Activated CD4-positive, alpha-beta T cell treated with anti-CD3 and anti-CD28 coated beads for 1 hour (primary cell): ENCODE data around the gene RPL18.

Source experiments
- DNase-seq: peaks from one replicate; pipeline ENCODE4 v3.0.0-alpha.2; 2020

The RPL18 gene

DNA sequence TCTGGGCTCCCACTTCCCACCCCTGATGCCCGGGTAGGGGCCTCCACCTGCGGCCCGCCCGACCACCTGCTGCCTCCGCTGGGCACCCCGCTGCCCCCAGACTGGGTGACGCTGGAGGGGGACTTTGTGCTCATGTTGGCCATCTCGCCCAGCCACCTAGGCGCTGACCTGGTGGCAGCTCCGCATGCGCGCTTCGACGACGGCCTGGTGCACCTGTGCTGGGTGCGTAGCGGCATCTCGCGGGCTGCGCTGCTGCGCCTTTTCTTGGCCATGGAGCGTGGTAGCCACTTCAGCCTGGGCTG, 10.3 kb upstream of the RPL18 start:
- no peak for DNase-seq

DNA sequence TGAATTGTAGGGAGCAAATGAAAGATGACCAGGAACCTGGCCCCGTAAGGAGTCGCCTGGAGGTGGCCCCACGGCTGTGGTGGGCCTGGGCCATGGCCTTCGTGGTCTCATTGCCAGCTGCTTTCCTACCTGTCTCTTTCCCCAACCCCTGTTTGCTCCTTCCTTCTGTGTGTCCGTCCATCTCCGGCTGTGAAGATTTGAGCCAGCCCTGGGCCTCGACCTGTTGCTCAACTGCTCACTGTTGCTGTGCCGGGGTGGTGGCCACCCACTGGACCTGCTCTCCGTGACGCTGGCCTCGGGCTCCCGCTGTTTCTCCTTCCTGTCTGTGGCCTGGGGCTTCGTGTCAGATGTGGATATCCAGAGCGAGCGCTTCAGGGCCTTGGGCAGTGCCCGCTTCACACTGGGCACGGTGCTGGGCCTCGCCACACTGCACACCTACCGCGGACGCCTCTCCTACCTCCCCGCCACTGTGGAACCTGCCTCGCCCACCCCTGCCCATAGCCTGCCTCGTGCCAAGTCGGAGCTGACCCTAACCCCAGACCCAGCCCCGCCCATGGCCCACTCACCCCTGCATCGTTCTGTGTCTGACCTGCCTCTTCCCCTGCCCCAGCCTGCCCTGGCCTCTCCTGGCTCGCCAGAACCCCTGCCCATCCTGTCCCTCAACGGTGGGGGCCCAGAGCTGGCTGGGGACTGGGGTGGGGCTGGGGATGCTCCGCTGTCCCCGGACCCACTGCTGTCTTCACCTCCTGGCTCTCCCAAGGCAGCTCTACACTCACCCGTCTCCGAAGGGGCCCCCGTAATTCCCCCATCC, 9.7 kb upstream of the RPL18 start:
- no peak for DNase-seq

DNA sequence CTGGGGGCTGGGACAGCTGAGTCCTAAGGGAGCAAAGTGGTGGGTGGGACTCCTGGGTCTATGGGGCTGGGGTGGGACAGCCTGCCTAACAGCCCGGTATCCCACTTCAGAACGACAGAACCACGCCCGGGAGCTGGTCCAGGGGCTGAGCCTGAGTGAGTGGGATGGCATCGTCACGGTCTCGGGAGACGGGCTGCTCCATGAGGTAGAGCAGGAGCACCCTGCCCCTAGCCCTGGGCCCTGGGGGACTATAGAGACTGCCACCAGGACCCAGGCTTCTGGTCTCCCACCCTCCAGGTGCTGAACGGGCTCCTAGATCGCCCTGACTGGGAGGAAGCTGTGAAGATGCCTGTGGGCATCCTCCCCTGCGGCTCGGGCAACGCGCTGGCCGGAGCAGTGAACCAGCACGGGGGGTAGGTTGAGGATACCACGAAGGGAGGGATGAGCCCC, 8.9 kb upstream of the RPL18 start:
- no peak for DNase-seq

DNA sequence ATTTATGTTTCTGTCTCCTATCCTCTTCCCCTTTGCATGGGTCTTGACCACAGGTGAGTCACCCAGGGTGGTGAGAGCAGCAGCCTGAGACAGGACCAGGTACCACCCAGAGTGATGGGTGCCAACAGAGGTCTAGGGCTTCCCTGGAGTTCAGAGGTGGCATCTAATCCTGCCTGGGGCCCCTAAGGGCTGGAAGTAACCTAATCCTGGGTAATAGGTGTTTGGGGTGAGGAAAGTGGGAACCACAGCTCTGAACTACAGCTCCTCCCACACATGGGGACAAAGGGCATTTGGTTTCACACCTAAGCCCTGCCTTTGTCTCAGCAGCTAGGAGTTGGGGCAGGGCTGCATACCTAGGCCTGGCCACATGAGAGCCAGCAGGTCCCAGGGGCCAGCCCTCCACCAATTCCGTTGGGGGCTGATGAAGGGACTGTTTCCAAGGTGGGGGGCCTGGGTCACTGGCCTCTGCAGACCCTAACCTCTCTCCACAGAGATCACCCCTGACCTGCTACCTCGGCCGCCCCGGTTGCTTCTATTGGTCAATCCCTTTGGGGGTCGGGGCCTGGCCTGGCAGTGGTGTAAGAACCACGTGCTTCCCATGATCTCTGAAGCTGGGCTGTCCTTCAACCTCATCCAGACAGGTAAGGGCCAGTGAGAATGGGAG, 8.4 kb upstream of the RPL18 start:
- no peak for DNase-seq

DNA sequence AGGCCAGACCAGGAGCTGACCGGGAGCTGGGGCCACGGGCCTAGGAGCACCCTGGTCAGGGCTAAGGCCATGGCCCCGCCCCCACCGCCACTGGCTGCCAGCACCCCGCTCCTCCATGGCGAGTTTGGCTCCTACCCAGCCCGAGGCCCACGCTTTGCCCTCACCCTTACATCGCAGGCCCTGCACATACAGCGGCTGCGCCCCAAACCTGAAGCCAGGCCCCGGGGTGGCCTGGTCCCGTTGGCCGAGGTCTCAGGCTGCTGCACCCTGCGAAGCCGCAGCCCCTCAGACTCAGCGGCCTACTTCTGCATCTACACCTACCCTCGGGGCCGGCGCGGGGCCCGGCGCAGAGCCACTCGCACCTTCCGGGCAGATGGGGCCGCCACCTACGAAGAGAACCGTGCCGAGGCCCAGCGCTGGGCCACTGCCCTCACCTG, 6.9 kb upstream of the RPL18 start:
- DNase-seq = no peak

DNA sequence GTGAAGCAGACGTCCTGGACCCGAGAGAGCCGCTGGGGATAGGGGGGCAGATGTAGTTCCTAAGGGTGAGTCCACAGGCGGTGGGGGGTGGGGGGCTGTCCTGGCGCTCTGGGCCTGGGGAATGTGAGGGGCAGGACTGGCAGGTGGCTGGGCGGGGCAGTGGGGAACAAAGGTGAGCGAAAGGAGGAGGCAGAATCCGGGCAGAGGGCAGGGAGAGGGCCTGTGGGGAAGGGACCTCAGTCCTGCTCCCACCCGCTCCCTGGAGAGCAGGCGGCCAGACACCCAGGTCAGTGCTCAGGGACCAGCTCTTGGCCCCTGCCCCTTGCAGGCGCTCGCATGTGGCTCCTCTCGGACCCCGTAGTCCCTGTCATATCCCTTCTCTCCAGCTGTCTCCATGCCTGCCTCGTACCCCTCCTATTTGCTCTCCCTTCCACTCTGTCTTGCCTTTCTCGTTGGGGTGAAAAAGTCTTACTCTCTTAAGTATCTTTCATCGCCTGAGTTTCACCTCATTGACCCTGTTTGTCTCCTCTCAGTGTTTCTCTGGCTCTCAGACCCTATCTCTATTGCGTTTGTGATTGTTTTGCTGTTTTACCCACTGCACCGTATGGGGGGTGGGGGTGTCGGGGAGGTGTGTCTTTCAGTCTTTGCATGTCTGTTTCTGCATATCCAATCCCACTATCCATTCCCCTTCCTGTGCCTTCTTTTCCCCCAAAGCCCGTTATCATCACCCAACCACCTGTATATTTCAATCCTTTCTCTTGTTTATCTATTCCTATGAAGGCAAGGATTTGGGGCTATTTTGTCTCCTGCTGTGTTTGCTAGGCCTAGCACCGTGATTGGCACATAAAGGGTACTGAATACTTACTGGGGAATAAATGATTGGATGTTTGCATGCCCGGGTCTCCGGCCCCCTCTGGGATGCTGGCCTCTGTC, 6.1 kb upstream of the RPL18 start:
- DNase-seq = no peak

DNA sequence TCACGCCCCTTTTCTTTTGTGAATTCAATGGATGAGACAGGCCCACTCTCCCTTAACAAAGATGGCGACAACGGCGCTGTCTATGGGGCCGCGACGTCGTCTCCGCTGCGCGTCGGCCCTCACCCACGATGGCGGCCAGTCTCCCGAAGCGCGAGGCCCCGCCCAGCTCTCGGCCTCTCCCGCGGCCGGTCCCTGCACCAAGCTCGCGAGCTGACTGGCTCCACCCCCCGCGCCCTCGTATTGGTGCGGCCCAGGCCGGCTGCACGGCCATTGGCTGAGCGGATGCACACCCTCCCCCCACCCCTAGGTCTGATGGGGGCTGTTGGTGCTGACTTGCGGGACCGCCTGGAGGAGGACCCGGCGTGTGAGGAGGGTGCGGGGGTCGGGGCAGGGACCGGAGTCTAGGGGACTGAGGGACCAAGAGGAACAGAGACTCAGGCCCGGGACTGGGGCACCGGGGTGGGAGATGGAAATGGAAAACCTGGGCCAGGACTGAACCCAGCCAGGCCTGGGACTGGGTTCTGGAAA, 5.2 kb upstream of the RPL18 start:
- DNase-seq = peak; percentile 91

GRCh38 chr19:48623556-48624066, 4.6 kb upstream of the RPL18 start:
- no peak for DNase-seq

DNA sequence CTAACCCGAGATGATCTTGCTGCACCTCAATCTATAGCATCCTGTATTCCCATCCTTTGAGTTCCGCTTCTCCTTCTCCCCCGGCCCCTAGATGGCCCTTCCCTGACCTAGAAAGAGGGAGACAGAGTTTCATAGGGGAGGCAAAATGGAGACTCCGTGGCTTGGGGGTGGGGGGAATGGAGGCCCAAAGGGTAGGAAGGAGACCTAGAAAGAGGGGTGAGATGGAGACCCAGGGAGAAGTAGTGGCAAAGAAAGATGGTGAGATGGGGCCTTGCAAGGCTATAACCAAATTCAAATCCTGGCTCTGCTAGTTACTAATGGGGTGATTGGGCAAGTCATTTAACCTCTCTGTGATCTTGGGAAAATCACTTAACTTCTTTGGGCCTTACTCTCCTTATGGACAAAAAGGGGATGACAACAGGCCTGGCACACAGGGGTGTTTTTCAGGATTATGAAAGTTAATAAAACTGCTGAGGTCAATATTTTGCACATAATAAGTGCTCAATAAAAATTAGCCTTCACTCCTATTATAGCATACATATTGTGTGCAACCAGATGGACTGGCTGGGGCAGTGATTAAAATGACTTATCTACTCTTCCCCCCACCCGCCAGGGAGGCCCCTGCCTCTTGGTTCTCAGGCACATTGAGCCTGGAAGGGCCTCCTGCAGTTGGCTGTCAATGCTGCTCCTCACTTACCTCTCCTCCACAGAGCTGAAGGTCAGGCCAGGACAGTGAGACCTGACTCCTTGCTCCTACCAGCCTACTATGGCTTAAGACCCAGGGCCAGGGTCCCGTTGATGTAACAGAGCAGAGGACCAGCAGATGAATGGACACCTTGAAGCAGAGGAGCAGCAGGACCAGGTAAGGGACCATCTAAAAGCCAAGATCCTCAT, 961 bp upstream of the RPL18 start:
- no peak for DNase-seq

DNA sequence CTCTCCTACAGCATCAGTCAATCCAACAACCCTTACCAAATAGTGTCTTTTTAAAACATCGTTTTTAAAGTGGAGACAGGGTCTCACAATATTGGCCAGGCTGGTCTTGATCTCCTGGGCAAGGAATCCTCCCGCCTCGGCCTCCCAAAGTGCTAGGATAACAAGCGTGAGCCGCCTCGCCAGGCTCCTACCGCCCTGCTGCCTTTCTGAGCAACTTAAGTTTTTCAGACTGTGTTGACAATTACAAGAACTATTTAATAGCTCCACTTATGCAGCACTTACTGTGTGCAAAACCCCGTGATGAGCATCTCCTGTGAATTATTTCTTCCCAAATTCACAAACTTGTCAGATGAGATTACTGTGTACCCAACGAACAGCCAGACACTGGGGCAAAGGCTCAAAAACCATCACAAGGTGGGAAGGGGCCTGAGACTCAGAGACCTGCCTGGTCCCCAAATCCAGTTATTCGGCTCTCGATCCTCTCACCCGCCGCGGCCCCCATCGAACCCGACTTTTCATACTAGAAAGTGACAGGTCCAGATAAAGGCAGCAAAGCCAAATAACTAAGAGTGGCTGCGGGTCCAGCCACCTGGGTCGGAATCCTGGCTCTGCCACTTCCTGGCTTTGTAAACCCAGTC, 581 bp downstream of the RPL18 start:
- DNase-seq = no peak

GRCh38 chr19:48617146-48617937, 1.6 kb downstream of the RPL18 start:
- no peak for DNase-seq

DNA sequence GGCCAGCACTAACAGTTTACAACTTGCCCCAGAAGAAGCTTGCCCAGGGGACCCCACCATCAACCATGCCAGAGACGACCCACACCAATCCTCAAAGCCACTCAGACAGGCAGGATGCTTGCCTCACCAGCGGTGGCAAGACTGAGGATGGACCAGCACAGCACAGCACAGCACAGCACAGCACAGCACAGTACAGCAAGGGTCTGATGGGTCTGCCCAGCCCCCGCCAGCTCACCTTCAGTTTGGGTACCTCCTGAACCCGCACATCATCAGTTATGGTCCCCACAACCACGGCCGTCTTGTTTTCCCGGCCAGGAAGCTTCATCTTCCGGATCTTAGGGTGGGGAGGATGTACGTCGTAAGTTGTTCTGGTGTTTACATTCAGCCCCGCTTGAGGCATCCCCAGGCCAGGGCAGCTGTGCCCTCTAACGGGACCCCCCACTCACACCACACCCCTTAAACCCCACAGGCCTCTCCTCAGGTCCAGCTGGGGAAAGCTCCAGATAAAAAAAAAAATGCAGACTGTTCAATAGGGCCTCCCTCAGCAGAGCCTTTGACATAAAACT, 2.4 kb downstream of the RPL18 start:
- DNase-seq = no peak

DNA sequence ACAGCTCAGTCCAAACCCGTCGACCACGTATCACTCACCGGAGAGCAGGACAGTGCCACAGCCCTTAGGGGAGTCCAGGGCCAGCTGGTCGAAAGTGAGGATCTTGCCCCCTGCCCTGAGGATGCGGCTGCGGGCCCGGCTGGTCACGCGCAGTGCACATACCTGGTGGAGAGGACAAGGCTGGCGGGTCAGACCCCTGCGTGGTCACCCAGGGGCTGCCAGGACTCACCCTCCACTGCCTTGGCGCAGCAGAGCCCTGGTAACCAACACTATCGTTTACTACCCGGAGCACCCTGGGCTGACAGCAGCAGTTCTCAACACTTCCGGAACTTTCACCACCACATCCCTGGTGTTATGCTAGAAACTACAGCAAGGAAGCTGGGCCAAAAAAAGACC, 2.9 kb downstream of the RPL18 start:
- DNase-seq = no peak

DNA sequence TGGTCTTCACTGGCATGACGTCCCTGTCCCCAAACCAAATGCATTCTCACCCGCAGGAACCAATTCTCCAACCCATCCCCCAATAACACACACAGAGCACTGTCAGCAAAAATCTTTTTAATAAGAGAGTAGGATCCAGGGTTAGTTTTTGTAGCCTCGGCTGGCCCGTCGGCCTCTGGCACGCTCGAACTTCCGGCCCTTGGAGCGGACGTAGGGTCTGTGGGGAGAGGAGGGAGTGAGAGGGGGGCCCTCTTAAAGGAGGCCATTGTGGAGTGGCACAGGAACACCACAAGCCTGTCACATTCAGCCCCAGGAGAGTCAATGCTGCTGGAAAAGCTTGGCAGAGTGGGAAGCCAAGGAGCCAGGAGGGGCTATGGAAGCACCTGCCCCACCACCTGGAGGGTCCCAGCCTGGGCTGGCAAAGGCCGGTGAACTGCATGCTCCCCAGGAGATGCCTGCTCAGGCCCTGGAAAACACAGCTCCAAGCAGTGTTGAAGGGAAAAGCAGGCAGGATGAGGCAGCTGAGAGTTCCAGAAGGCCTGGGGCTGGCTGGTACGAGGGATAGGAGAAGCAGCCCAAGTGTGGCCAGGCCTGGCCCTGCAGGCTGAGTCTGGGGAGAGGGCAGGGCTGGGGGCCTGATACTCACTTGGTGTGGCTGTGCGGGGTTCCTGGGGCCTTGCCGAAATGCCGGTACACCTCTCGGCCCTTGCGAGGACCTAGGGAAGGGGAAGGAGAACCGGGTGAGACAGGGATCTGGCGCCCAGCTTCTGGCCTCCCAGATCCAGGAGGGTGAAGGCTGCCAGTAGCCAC, 3.5 kb downstream of the RPL18 start:
- DNase-seq = no peak

GRCh38 chr19:48614436-48615230, 4.3 kb downstream of the RPL18 start, which contains the start of gene FAM83E:
Gene FAM83E, minus strand, starts transcription at chr19:48615076. Its CDS starts 1,704 bp downstream, at chr19:48613372.
- no peak for DNase-seq

DNA sequence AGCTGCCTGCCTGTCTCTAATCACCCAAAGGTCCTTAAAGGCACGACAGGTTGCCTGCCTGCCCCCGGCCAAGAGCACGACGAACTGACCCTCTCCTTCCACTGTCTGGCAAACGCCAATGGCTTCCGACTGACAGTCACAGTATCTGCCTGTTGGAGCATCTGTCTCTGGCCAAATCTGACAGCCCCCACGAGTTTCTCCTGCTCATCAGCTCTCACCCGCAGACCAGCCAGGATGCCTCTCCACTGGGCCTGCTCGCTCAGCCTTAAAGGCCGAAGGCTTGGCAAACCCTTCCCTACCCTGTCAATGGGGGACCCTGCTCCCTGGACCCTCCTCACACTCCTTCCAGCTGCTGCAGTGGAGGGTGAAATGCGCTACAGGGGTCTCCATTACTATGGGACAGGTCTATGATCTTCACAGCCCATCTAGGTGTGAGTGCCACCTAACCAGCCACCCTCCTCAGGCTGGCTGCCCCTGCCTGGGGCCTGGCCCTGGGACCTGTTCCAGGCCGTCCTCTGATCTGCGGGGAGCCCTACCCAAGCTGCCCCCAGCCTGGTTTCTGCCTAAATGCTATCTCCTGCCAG, 5.0 kb downstream of the RPL18 start:
- no peak for DNase-seq

DNA sequence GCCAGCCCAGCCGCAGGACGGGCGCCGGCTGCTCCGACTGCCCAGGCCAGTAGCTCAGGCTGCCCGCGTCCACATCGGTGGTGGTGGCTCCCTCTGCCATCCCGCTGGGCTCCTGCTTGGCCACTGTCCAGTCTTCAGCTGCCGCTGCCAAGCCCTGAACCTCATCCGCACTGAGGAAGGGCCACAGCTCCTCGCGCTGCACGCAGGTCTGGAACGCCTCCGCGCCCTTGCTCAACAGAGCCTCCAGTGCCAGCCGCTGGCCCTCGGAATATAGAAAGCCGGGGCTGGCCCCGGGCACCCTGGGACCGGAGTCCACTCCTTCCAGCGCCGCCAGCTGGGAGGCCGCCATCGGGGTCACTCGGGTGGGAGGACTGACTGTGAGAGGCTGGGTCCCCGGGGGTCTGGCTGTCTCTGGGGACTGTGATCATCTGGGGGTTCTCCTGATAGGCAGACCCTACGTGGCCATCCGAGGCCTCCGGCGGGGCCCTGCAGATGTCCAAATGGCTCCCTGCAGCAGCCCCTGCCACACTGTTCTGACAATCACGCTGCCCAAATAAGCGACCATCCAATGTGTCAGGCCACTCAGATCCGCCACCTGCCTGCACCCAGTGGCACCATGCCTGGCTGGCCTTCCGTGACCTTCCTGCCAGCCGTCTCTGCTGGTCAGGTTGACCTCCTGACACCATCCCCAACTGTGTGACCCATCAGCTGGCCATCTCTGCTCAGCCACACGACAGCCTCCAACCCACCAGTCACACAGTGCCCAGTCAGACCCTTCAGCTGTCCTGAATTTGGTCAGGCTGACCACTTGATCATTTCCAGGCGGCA, 5.7 kb downstream of the RPL18 start:
- no peak for DNase-seq
